Testis (tissue), 3 donors: ENCODE data around the gene MED25. TPM values are rescaled to one million over a fixed set of nuclear protein-coding genes. Genes with fewer than 3 reads are reported as not detected.

Experiments
- DNase-seq: peaks from one replicate; pipeline ENCODE4 v3.0.0-alpha.2; 2019
- H3K27ac ChIP-seq, 2 donors: fragments of 200-600 bp; sonication (generic); one replicate each; pipeline ENCODE4 v1.5.1; 2019
- H3K27me3 ChIP-seq: fragments of 200-600 bp; sonication (generic); one replicate; pipeline ENCODE4 v1.5.1; 2019
- H3K36me3 ChIP-seq: fragments of 200-600 bp; sonication (generic); one replicate; pipeline ENCODE4 v1.5.1; 2017; ENCODE audit warnings: low read depth; ENCODE audit errors: missing control alignments
- H3K4me1 ChIP-seq: fragments of 200-600 bp; sonication (generic); one replicate; pipeline ENCODE4 v1.5.1; 2019
- H3K4me3 ChIP-seq, 2 donors: fragments of 200-600 bp; sonication (generic); one replicate each; pipeline ENCODE4 v1.5.1; 2017 to 2019
- H3K9me3 ChIP-seq: fragments of 200-600 bp; sonication (generic); one replicate; pipeline ENCODE4 v1.5.1; 2017
- CTCF ChIP-seq, 3 experiments: fragments of 450-650 bp in 2 of 3; fragments of 200-600 bp in 1 of 3; sonication (generic) in 1 of 3; IDR thresholded peaks; one replicate each; pipeline ENCODE4 v1.5.1; 2016 to 2019; ENCODE audit warnings: antibody characterized with exemption in 3 of 3, mild to moderate bottlenecking in 2 of 3, moderate library complexity in 1 of 3
- POLR2A ChIP-seq: fragments of 450-650 bp; IDR thresholded peaks from one replicate; pipeline ENCODE4 v1.6.1; 2017; ENCODE audit warnings: antibody characterized with exemption, mild to moderate bottlenecking, moderate library complexity
- WGBS, 2 donors: methylation state at CpG; one replicate each; pipeline ENCODE4 v1.1.5; 2018; 5-methylcytosine and 5-hydroxymethylcytosine counted together
- intact Hi-C: fragments of 100-400 bp; cut with DNase I; formaldehyde crosslinking; loops from one replicate; pipeline ENCODE4 v1.15.1; 2023; ENCODE audit warnings: low total_unique reads
- polyA plus RNA-seq: library from polyadenylated mRNA; stranded (reverse); fragments of 350-450 nt; fragmentation: Illumina TruSeq; extraction: RNeasy Lipid Tissue Mini Kit (QIAGEN cat#74804); gene quantifications from one replicate; pipeline ENCODE4 v1.2.3, GENCODE V29; 2014; ENCODE audit warnings: low read depth, low replicate concordance; ENCODE audit not compliant: insufficient read depth
- total RNA-seq, 2 donors: library from RNA; depleted of rRNA; stranded (reverse); fragments of >200 nt; gene quantifications; one replicate each; pipeline ENCODE4 v1.2.3, GENCODE V29; 2016

MED25 gene
- total and polyA plus RNA-seq, 3 donors from 2014 or later: 156 to 246 (median 244) TPM

GRCh38 chr19:49839713-49840112, 21.6 kb downstream of the MED25 start:
- H3K4me3 ChIP-seq: no peak overlapping the region
- no peaks in the 10 kb centered on the region for H3K9me3 ChIP-seq
- WGBS, 2 donors: 95% methylated on average over 11 of the region's 11 CpGs
- no peaks in the 10 kb centered on the region for H3K27me3 ChIP-seq
- H3K36me3 ChIP-seq: no peaks in the 10 kb centered on the region
- no peak overlapping the region for H3K27ac ChIP-seq
- intact Hi-C loops: no loop called here
- TF ChIP-seq POLR2A: no peak
- TF ChIP-seq CTCF (IDR thresholded peaks at IDR 0.05): no peak
- DNase-seq: no peak
- no peaks in the 10 kb centered on the region for H3K4me1 ChIP-seq

GRCh38 chr19:49840321-49840720, 22.2 kb downstream of the MED25 start:
- 87 to 90% methylated on average over 11 of the region's 11 CpGs for WGBS, 2 donors
- Histone ChIP-seq H3K27ac (no peak overlapping the region), H3K36me3 (no peaks in the 10 kb centered on the region), H3K27me3 (no peaks in the 10 kb centered on the region), H3K4me1 (no peaks in the 10 kb centered on the region), H3K4me3 (no peak overlapping the region), H3K9me3 (no peaks in the 10 kb centered on the region)
- no peak for TF ChIP-seq POLR2A
- TF ChIP-seq CTCF (IDR thresholded peaks at IDR 0.05): no peak
- intact Hi-C loops: no loop called here
- no peak for DNase-seq

GRCh38 chr19:49840736-49841249, 22.7 kb downstream of the MED25 start:
- H3K4me3 ChIP-seq: no peak overlapping the region
- WGBS, 2 donors: 89% methylated on average over 17 of the region's 17 CpGs

GRCh38 chr19:49843265-49843664, 25.2 kb downstream of the MED25 start:
- TF ChIP-seq CTCF (IDR thresholded peaks at IDR 0.05) (no peak), POLR2A (no peak)
- DNase-seq: no peak
- no peak overlapping the region for H3K27ac ChIP-seq
- no peaks in the 10 kb centered on the region for H3K36me3 ChIP-seq
- H3K27me3 ChIP-seq: no peaks in the 10 kb centered on the region
- intact Hi-C loops: no loop called here
- H3K9me3 ChIP-seq: no peaks in the 10 kb centered on the region
- WGBS, 2 donors: 92 to 93% methylated on average over 3 of the region's 3 CpGs
- H3K4me3 ChIP-seq: no peak overlapping the region
- H3K4me1 ChIP-seq: no peaks in the 10 kb centered on the region

More at GRCh38 chr19:49840736-49841249, 22.7 kb downstream of the MED25 start:
- H3K4me1 ChIP-seq: no peaks in the 10 kb centered on the region
- intact Hi-C loops: no loop called here
- TF ChIP-seq CTCF (IDR thresholded peaks at IDR 0.05): no peak
- no peak for TF ChIP-seq POLR2A
- no peaks in the 10 kb centered on the region for H3K36me3 ChIP-seq
- H3K9me3 ChIP-seq: no peaks in the 10 kb centered on the region
- H3K27ac ChIP-seq: no peak overlapping the region
- no peak for DNase-seq
- H3K27me3 ChIP-seq: no peaks in the 10 kb centered on the region
